ENCODE results near the gene MCM9.

- TF ChIP-seq, protein P1, sequence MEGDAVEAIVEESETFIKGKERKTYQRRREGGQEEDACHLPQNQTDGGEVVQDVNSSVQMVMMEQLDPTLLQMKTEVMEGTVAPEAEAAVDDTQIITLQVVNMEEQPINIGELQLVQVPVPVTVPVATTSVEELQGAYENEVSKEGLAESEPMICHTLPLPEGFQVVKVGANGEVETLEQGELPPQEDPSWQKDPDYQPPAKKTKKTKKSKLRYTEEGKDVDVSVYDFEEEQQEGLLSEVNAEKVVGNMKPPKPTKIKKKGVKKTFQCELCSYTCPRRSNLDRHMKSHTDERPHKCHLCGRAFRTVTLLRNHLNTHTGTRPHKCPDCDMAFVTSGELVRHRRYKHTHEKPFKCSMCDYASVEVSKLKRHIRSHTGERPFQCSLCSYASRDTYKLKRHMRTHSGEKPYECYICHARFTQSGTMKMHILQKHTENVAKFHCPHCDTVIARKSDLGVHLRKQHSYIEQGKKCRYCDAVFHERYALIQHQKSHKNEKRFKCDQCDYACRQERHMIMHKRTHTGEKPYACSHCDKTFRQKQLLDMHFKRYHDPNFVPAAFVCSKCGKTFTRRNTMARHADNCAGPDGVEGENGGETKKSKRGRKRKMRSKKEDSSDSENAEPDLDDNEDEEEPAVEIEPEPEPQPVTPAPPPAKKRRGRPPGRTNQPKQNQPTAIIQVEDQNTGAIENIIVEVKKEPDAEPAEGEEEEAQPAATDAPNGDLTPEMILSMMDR (IDR thresholded peaks at IDR 0.05): no peak
- no peak for TF ChIP-seq POLR2A (IDR thresholded peaks at IDR 0.05)
Observed at GRCh38 chr6:118882314-118882905, 52.5 kb downstream of the MCM9 start.

Data from body of pancreas (tissue), 4 donors.